Naive B cell (primary cell): ENCODE data around the gene KIF13A. TPM values are rescaled to one million over a fixed set of nuclear protein-coding genes. Genes with fewer than 3 reads are reported as not detected.
"Not testable (repeated sequence)": the region's sequence is repeated elsewhere in the genome, so short reads cannot be mapped to it uniquely, and the experiment has no call there.

Source experiments
- ATAC-seq, 2 donors: fragments of 150-1000 bp; cut with Tn5 transposase; 2 replicates each; pipeline ENCODE4 v1.10.0; 2021; ENCODE audit warnings: low read depth in 2 of 2, mild to moderate bottlenecking in 2 of 2, moderate library complexity in 2 of 2
- DNase-seq: peaks from one replicate; pipeline ENCODE4 v3.0.0; 2022
- H3K27ac Mint-ChIP-seq, 6 donors: one replicate each; pipeline ENCODE4 v1.8.0; 2020 to 2022; ENCODE audit warnings: mild to moderate bottlenecking in 6 of 6, mixed read lengths in 6 of 6, moderate library complexity in 5 of 6, inconsistent platforms in 2 of 6
- H3K27me3 Mint-ChIP-seq, 3 donors: one replicate each; pipeline ENCODE4 v1.8.0; 2021 to 2022; ENCODE audit warnings: mixed read lengths in 3 of 3, mild to moderate bottlenecking in 1 of 3
- H3K36me3 Mint-ChIP-seq, 2 donors: one replicate each; pipeline ENCODE4 v1.8.0; 2020 to 2022; ENCODE audit warnings: mixed read lengths in 2 of 2, inconsistent platforms in 1 of 2, mild to moderate bottlenecking in 1 of 2
- H3K4me1 Mint-ChIP-seq, 3 donors: one replicate each; pipeline ENCODE4 v1.8.0; 2020 to 2022; ENCODE audit warnings: mixed read lengths in 3 of 3, inconsistent platforms in 1 of 3, mild to moderate bottlenecking in 1 of 3, moderate library complexity in 1 of 3
- H3K4me3 Mint-ChIP-seq, 8 donors: one replicate each; pipeline ENCODE4 v1.8.0; 2020 to 2022; ENCODE audit warnings: mild to moderate bottlenecking in 8 of 8, mixed read lengths in 8 of 8, moderate library complexity in 8 of 8, inconsistent platforms in 2 of 8
- H3K9me3 Mint-ChIP-seq, 7 donors: one replicate each; pipeline ENCODE4 v1.8.0; 2020 to 2022; ENCODE audit warnings: mixed read lengths in 7 of 7, mild to moderate bottlenecking in 5 of 7, inconsistent platforms in 2 of 7, moderate library complexity in 1 of 7
- polyA plus RNA-seq, 6 donors: library from polyadenylated mRNA; unstranded; fragments of 300-500 nt; fragmentation: Illumina TruSeq; gene quantifications; one replicate each; pipeline ENCODE4 v1.2.3, GENCODE V29; 2021; ENCODE audit warnings: low read depth in 6 of 6

Gene KIF13A
- polyA plus RNA-seq, 6 donors from 2014 or later, result 0.21 to 4.3 (median 0.91) TPM; not detected in 1

DNA sequence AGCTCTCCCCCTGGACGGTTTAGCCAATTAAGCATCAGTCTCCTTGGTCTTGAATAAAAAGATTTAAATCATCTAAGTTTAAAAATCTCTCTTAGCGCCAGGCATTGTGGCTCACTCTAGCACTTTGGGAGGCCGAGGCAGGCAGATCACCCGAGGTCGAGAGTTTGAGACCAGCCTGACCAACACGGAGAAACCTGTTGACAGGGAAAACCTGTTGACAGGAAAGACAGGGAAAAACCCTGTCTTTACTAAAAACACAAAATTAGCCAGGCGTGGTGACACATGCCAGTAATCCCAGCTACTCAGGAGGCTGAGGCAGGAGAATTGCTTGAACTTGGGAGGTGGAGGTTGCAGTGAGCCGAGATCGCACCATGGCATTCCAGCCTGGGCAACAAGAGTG, 97.7 kb downstream of the KIF13A start:
- H3K27ac Mint-ChIP-seq, result peak overlapping the region in 2 of 6 donors; percentile 45 to 64
- H3K9me3 Mint-ChIP-seq, result peaks cover 0 to 14% (median 6%) of the 10 kb centered on the region in 7 donors
- not testable (repeated sequence) for H3K4me3 Mint-ChIP-seq, H3K27me3 Mint-ChIP-seq, DNase-seq, ATAC-seq
- H3K4me1 Mint-ChIP-seq, result peaks cover 15 to 19% (median 18%) of the 10 kb centered on the region in 3 donors
- peaks cover 9 to 13% of the 10 kb centered on the region in 2 donors for H3K36me3 Mint-ChIP-seq

DNA sequence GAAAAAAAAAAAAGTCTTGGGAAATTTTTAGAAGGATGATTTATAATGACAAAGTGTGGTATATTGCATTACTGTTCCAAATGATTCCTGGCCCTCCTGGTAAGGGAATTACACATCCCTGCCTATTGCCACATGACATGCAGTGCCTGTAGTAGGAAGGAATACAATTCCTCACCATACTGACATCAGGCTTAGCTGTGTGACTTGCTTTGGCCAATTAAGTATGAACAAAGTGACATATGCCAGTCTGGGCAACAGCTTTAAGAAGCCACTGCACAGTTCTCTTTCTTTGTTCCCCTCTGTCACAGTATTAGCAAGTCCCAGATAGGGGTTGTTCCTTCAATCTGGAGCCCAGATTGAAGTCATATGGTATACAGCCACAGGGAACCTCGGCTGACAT, 100.5 kb downstream of the KIF13A start:
- Mint-ChIP-seq H3K27me3 (no peaks in the 10 kb centered on the region), H3K4me1 (peaks cover 29 to 45% (median 41%) of the 10 kb centered on the region in 3 donors), H3K27ac (no peak overlapping the region), H3K4me3 (no peak overlapping the region), H3K36me3 (peaks cover 3% of the 10 kb centered on the region in 2 donors), H3K9me3 (peaks cover 0 to 2% (median 0%) of the 10 kb centered on the region in 7 donors)
- ATAC-seq, result no peak
- DNase-seq, result no peak

DNA sequence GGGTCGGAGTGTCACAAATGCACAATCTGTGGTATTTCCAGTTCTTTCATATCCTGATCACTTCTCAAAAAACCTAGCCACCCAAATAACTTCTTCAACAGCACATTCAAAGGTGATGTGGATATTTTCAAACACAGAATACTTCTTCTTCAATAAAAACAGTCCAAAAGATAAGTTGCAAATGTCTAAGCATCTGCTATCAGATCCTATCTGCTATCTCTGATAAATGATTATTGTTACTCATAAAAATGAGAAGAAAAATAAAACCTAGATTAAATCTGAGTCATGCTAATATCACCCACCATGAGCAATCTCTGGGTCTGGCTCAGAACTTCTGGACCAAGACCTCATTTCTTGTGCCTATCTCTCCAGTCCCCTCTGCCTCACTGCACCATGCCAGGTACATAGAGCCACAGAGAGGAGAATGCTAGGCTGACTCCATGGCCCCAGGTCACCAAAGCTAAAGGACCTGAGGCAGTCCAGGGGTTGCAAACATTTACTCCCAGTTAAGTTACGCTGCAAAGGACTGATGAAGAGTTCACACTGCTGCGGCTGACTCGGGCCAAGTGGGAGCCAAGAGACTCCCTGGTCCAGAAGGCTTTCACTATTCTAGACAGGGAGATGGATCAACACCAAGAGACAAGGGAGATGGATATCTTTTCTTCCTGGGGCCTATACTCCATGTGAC, 101.4 kb downstream of the KIF13A start:
- H3K4me1 Mint-ChIP-seq, result peaks cover 29 to 47% (median 41%) of the 10 kb centered on the region in 3 donors
- no peaks in the 10 kb centered on the region for H3K9me3 Mint-ChIP-seq
- ATAC-seq (no peak), DNase-seq (no peak)
- peak overlapping the region in 2 of 6 donors; percentile 51 to 61 for H3K27ac Mint-ChIP-seq
- peak overlapping the region in 1 of 8 donors; percentile 17 for H3K4me3 Mint-ChIP-seq
- no peaks in the 10 kb centered on the region for H3K27me3 Mint-ChIP-seq
- H3K36me3 Mint-ChIP-seq, result no peaks in the 10 kb centered on the region

- Mint-ChIP-seq H3K9me3 (no peaks in the 10 kb centered on the region), H3K36me3 (no peaks in the 10 kb centered on the region), H3K27me3 (no peaks in the 10 kb centered on the region), H3K4me1 (peaks cover 29 to 47% (median 41%) of the 10 kb centered on the region in 3 donors), H3K27ac (peak overlapping the region; percentile 73 to 90 (median 82)), H3K4me3 (peak overlapping the region; percentile 42 to 86 (median 73))
- ATAC-seq (peak in 1 of 2 donors; percentile 77), DNase-seq (no peak)
These were observed 102.6 kb downstream of the KIF13A start for GRCh38 chr6:17884498-17885478.

DNA sequence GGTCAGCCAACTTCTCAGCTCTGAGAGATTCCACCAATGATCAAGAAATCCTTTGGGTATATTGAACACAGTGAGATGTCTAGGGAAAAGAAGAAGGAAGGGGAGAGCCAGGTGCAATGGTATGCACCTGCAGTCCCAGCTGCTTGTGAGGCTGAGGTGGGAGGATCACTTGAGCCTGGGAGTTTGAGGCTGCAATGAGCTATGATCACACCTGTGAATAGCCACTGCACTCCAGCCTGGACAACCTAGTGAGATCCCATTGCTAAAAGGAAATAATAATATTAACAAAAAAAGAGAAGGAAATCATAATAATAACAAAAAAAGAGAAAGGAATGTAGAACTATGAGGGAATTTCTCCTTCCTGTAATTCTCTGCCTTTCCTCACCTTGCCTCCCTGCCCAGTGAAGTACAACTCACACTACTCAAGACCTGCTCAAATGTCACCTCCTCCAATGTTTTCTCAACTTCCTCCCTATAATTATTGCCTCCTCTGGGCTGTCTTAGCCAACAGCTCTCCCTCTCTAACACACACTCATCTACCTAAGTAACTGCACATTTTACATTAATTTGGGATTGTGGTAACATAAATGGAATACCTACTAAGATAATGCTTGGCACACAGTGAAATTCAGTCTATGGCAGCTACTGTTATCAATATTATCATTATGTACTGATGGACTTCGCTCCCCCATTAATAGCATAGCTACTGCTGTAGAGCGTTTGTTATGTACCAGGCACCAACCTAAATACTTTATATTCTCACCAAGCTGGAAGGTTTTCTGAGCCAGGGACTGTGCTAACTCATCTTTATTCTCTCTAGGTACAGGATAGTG, 103.6 kb downstream of the KIF13A start:
- Mint-ChIP-seq H3K36me3 (no peaks in the 10 kb centered on the region), H3K27ac (peak overlapping the region in 4 of 6 donors; percentile 12 to 80 (median 57)), H3K4me1 (peaks cover 29 to 47% (median 41%) of the 10 kb centered on the region in 3 donors), H3K27me3 (no peaks in the 10 kb centered on the region), H3K4me3 (peak overlapping the region in 6 of 8 donors; percentile 41 to 85 (median 70)), H3K9me3 (no peaks in the 10 kb centered on the region)
- ATAC-seq (no peak), DNase-seq (no peak)

DNA sequence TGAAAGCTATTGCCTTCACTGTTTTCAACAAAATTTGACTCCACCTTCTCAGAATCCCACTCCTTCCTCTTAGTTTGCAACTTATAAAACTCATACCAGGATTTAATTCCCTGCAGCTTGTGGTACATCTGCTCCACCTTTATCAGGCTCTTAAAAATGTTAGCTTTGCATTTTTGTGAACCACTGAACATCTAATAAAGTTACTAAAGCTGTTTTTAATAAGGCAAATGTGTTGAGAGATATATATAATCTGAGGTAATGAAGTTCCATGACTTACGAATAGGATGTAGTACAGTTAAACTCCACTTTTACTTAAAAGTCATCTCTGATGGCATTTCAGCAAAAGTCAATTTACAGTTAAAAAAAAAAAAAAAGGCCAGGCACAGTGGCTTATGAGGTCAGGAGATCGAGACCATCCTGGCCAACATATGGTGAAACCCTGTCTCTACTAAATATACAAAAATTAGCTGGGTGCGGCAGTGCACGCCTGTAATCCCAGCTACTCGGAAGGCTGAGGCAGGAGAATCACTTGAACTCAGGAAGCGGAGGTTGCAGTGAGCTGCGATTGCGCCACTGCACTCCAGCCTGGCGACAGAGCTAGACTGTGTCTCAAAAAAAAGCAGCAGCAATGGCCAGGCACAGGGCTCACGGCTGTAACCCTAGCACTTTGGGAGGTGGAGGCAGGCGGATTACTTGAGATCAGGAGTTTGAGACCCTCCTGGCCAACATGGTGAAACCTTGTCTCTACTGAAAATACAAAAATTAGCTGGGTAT, 106.2 kb downstream of the KIF13A start:
- Mint-ChIP-seq H3K4me1 (peaks cover 28 to 43% (median 39%) of the 10 kb centered on the region in 3 donors), H3K36me3 (peaks cover 0 to 6% of the 10 kb centered on the region in 2 donors), H3K4me3 (peak overlapping the region in 1 of 8 donors; percentile 30), H3K27me3 (no peaks in the 10 kb centered on the region), H3K9me3 (no peaks in the 10 kb centered on the region), H3K27ac (peak overlapping the region in 1 of 6 donors; percentile 29)
- no peak for DNase-seq
- ATAC-seq, result no peak

GRCh38 chr6:17879184-17879583, 108.3 kb downstream of the KIF13A start:
- H3K9me3 Mint-ChIP-seq, result no peaks in the 10 kb centered on the region
- H3K27ac Mint-ChIP-seq, result no peak overlapping the region
- no peak overlapping the region for H3K4me3 Mint-ChIP-seq
- peaks cover 9 to 23% (median 18%) of the 10 kb centered on the region in 3 donors for H3K4me1 Mint-ChIP-seq
- H3K36me3 Mint-ChIP-seq, result peaks cover 0 to 6% of the 10 kb centered on the region in 2 donors
- no peaks in the 10 kb centered on the region for H3K27me3 Mint-ChIP-seq
- DNase-seq (no peak), ATAC-seq (no peak)

- Mint-ChIP-seq H3K9me3 (no peaks in the 10 kb centered on the region), H3K36me3 (peaks cover 0 to 6% of the 10 kb centered on the region in 2 donors), H3K27ac (no peak overlapping the region), H3K4me1 (peaks cover 4 to 18% (median 14%) of the 10 kb centered on the region in 3 donors), H3K4me3 (no peak overlapping the region), H3K27me3 (no peaks in the 10 kb centered on the region)
- no peak for ATAC-seq
- DNase-seq, result no peak
These were observed 108.7 kb downstream of the KIF13A start for GRCh38 chr6:17878734-17879133.

- Mint-ChIP-seq H3K36me3 (peaks cover 0 to 6% of the 10 kb centered on the region in 2 donors), H3K4me3 (no peak overlapping the region), H3K27me3 (no peaks in the 10 kb centered on the region), H3K9me3 (no peaks in the 10 kb centered on the region), H3K27ac (no peak overlapping the region), H3K4me1 (peaks cover 0 to 10% (median 6%) of the 10 kb centered on the region in 3 donors)
- ATAC-seq (no peak), DNase-seq (no peak)
These were observed 109.5 kb downstream of the KIF13A start for GRCh38 chr6:17877895-17878440.

GRCh38 chr6:17877196-17877894, 110.1 kb downstream of the KIF13A start:
- Mint-ChIP-seq H3K36me3 (peaks cover 0 to 6% of the 10 kb centered on the region in 2 donors), H3K27me3 (no peaks in the 10 kb centered on the region), H3K27ac (no peak overlapping the region), H3K9me3 (no peaks in the 10 kb centered on the region), H3K4me1 (peaks cover 0 to 4% (median under 1%) of the 10 kb centered on the region in 3 donors), H3K4me3 (no peak overlapping the region)
- ATAC-seq (no peak), DNase-seq (no peak)

- Mint-ChIP-seq H3K36me3 (peaks cover 0 to 6% of the 10 kb centered on the region in 2 donors), H3K4me1 (peaks cover 0 to 2% (median under 1%) of the 10 kb centered on the region in 3 donors), H3K4me3 (no peak overlapping the region), H3K27me3 (no peaks in the 10 kb centered on the region), H3K27ac (no peak overlapping the region), H3K9me3 (no peaks in the 10 kb centered on the region)
- DNase-seq (no peak), ATAC-seq (no peak)
These were observed 112.7 kb downstream of the KIF13A start for GRCh38 chr6:17874753-17875152.
